Lung (tissue), 12 donors: ENCODE data around the gene PARP14. TPM values are rescaled to one million over a fixed set of nuclear protein-coding genes. Genes with fewer than 3 reads are reported as not detected.
"Not testable (repeated sequence)": the region's sequence is repeated elsewhere in the genome, so short reads cannot be mapped to it uniquely, and the experiment has no call there.

Experiments
- ATAC-seq: fragments of 200-7000 bp; cut with Tn5 transposase; one replicate; pipeline ENCODE4 v1.9.1; 2020; ENCODE audit warnings: moderate number of reproducible peaks; ENCODE audit not compliant: insufficient read depth, low FRiP score
- DNase-seq, 3 donors: peaks; one replicate each; pipeline ENCODE4 v3.0.0-alpha.2; 2013 to 2017
- H3K27ac ChIP-seq, 2 donors: one replicate each; pipeline ENCODE4 v1.5.1; 2013; ENCODE audit warnings: mild to moderate bottlenecking in 2 of 2, moderate library complexity in 2 of 2, control low read depth in 1 of 2, inconsistent platforms in 1 of 2, low read depth in 1 of 2, low read length in 1 of 2
- H3K27me3 ChIP-seq, 3 donors: one replicate each; pipeline ENCODE4 v1.5.1; 2013; ENCODE audit warnings: low read length in 2 of 3; ENCODE audit not compliant: control insufficient read depth in 3 of 3, insufficient read depth in 3 of 3
- H3K36me3 ChIP-seq, 4 donors: one replicate each; pipeline ENCODE4 v1.5.1; 2013; ENCODE audit warnings: low read length in 4 of 4, mild to moderate bottlenecking in 1 of 4, moderate library complexity in 1 of 4; ENCODE audit not compliant: control insufficient read depth in 4 of 4, insufficient read depth in 4 of 4
- H3K4me1 ChIP-seq, 5 donors: one replicate each; pipeline ENCODE4 v1.5.1; 2013; ENCODE audit warnings: low read length in 5 of 5, mild to moderate bottlenecking in 2 of 5, moderate library complexity in 1 of 5; ENCODE audit not compliant: control insufficient read depth in 5 of 5, insufficient read depth in 5 of 5
- H3K4me3 ChIP-seq: one replicate; pipeline ENCODE4 v1.5.1; 2013; ENCODE audit warnings: mild to moderate bottlenecking, control low read depth, moderate library complexity
- H3K9ac ChIP-seq, 2 donors: one replicate each; pipeline ENCODE4 v1.5.1; 2013; ENCODE audit warnings: low read length in 2 of 2, control low read depth in 1 of 2; ENCODE audit not compliant: insufficient read depth in 1 of 2
- H3K9me3 ChIP-seq, 4 donors: one replicate each; pipeline ENCODE4 v1.5.1; 2013; ENCODE audit warnings: low read length in 3 of 4, mild to moderate bottlenecking in 1 of 4, moderate library complexity in 1 of 4; ENCODE audit not compliant: control insufficient read depth in 4 of 4, insufficient read depth in 3 of 4
- WGBS, 2 donors: extraction: QIAGEN DNeasy Blood & Tissue Kit; methylation state at CpG; one replicate each; pipeline ENCODE4 v1.1.7; 2013; 5-methylcytosine and 5-hydroxymethylcytosine counted together
- polyA plus RNA-seq, 2 donors: library from polyadenylated mRNA; stranded (reverse); fragments of 200-250 nt; gene quantifications; one replicate each; pipeline ENCODE4 v1.2.1, GENCODE V29; 2013
- total RNA-seq, 2 donors: library from RNA; depleted of rRNA in 1 of 2; stranded (reverse); fragments of >200 nt in 1 of 2; gene quantifications; one replicate each; pipeline ENCODE4 v1.2.1, GENCODE V29; 2014 to 2021
- TF ChIP-seq, protein P1 (sequence below): IDR thresholded peaks from 2 replicates; pipeline ENCODE4 v1.5.1; 2012; ENCODE audit warnings: mild to moderate bottlenecking; ENCODE audit errors: control extremely low read depth, extremely low read depth
- donor health status: control.
- donor health status: control.
- donor health status: Bipolar disorder and iron deficiency.
- donor health status: healthy.
- donor health status: DM: yes; HTN: yes; CAD: no.

PARP14 gene
- total and polyA plus RNA-seq, 4 donors: 25.6 to 118 (median 54.1) TPM

DNA sequence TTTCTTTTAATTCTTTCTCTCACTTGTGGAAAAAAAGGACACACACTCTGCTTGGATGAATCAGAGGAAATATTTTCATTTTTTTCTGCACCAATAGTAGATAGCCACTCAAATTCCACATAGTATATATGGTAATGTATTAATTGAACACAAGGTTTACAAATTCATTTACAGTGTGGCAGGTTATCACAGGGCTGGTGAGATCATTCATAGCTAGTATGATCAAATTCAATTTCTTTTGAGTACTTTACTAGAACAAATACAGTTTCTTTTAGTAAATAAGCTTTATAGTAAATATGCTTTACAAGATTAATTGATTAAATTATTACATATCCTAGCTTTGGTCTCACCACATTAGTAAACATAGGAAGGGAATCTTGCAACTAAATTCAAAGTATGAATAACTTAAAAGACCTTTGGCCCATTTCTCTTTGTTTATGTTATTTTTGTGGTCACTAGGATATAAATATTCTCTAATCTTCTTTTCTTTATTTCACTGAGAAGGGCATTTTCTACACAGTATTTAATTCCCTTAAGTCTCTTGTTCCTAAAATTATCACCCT lies 40.1 kb upstream of the PARP14 start:
- Histone ChIP-seq H3K36me3 (no peaks in the 10 kb centered on the region), H3K9me3 (no peaks in the 10 kb centered on the region), H3K27me3 (peaks cover 0 to 9% (median 0%) of the 10 kb centered on the region in 3 donors), H3K4me1 (no peaks in the 10 kb centered on the region), H3K4me3 (no peak overlapping the region), H3K27ac (no peak overlapping the region), H3K9ac (no peak overlapping the region)
- TF ChIP-seq, protein P1, sequence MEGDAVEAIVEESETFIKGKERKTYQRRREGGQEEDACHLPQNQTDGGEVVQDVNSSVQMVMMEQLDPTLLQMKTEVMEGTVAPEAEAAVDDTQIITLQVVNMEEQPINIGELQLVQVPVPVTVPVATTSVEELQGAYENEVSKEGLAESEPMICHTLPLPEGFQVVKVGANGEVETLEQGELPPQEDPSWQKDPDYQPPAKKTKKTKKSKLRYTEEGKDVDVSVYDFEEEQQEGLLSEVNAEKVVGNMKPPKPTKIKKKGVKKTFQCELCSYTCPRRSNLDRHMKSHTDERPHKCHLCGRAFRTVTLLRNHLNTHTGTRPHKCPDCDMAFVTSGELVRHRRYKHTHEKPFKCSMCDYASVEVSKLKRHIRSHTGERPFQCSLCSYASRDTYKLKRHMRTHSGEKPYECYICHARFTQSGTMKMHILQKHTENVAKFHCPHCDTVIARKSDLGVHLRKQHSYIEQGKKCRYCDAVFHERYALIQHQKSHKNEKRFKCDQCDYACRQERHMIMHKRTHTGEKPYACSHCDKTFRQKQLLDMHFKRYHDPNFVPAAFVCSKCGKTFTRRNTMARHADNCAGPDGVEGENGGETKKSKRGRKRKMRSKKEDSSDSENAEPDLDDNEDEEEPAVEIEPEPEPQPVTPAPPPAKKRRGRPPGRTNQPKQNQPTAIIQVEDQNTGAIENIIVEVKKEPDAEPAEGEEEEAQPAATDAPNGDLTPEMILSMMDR: no peak
- DNase-seq (peak in 1 of 3 donors; percentile 31), ATAC-seq (no peak)

DNA sequence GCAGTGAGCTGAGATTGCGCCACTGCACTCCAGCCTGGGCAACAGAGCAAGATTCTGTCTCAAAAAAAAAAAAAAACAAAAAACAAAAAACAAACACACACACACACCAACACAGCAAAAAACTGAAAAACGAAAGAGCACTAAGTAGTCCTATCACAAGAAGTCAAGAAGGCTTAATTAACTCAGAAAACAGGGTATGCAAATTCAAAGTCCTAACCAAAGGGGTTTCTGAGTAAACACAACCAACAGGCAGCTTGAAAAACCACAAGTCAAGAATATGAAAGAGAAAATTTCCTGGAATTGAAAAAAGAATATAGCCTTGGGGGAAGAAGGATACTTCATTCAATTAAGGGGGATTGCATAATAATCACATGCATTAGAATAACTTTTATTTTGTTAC lies 37.7 kb upstream of the PARP14 start:
- no peak for ATAC-seq
- H3K4me1 ChIP-seq: no peaks in the 10 kb centered on the region
- no peak overlapping the region for H3K9ac ChIP-seq
- 68 to 83% methylated on average over 2 of the region's 2 CpGs for WGBS, 2 donors
- H3K4me3 ChIP-seq: no peak overlapping the region
- H3K36me3 ChIP-seq: no peaks in the 10 kb centered on the region
- no peak for DNase-seq
- H3K27me3 ChIP-seq: peaks cover 0 to 7% (median 0%) of the 10 kb centered on the region in 3 donors
- H3K27ac ChIP-seq: no peak overlapping the region
- TF ChIP-seq, protein P1: no peak
- H3K9me3 ChIP-seq: no peaks in the 10 kb centered on the region

DNA sequence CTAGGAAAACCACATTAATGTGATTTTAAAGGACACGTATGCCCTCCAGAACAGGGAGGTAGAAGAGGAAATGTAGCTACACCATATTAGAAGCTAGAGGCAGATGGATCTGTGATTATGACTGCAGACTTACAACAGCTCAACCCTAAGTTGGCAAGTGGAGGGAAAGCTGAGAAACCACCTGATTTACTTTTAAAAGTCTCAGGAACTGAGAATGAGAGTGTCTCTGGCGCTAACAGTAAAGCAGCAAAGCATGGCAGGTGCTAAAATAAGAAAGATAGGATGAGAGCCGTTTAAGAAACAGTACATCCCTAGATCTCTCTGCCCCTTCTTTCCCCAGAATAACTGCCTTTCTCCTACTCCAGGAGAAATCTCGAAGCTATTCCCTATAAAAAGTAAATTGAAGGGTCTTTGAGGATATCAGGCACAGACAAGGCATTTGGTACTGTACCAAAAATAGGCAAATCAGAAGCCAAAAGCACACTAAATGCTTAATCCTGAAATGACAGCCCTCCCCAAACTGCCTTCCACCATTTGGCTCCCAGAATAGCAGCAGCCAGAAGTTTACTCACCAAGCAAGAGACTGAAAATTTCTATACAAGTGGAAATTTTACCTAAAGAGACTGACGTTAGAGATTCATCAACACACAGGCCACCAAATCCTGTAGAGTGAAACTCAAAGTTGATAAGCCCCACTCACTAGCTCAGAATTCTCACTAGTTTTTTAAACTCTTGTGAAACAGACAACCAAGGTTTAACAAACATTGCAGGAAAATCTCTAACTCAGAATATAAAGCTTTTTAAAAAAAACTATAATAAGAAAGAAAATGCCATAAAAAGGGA lies 34.3 kb upstream of the PARP14 start:
- DNase-seq: no peak
- Histone ChIP-seq H3K27ac (peak overlapping the region in 1 of 2 donors; percentile 40), H3K9ac (no peak overlapping the region), H3K27me3 (peaks cover 0 to 7% (median 0%) of the 10 kb centered on the region in 3 donors), H3K36me3 (no peaks in the 10 kb centered on the region), H3K9me3 (no peaks in the 10 kb centered on the region), H3K4me3 (no peak overlapping the region), H3K4me1 (no peaks in the 10 kb centered on the region)
- no peak for ATAC-seq
- 51 to 89% methylated on average over 5 of the region's 5 CpGs for WGBS, 2 donors
- TF ChIP-seq, protein P1: no peak

DNA sequence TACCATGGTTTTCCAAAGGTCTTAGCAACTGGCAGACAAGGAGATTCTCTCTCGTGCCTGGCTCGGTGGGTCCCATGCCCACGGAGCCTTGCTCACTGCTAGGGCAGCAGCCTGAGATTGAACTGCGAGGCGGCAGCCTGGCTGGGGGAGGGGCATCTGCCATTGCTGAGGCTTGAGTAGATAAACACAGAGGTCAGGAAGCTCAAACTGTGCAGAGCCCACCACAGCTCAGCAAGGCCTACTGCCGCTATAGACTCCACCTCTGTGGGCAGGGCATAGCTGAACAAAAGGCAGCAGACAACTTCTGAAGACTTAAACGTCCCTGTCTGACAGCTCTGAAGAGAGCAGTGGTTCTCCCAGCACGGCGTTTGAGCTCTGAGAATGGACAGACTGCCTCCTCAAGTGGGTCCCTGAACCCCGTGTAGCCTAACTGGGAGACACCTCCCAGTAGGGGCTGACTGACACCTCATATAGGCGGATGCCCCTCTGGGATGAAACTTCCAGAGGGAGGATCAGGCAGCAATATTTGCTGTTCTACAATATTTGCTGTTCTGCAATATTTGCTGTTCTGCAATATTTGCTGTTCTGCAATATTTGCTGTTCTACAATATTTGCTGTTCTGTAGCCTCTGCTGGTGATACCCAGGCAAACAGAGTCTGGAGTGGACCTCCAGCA lies 29.3 kb upstream of the PARP14 start:
- WGBS, 2 donors: 66 to 86% methylated on average over 11 of the region's 11 CpGs
- not testable (repeated sequence) for H3K27ac ChIP-seq, H3K4me1 ChIP-seq, H3K9ac ChIP-seq, H3K4me3 ChIP-seq, H3K9me3 ChIP-seq, DNase-seq, H3K36me3 ChIP-seq, ATAC-seq, H3K27me3 ChIP-seq

DNA sequence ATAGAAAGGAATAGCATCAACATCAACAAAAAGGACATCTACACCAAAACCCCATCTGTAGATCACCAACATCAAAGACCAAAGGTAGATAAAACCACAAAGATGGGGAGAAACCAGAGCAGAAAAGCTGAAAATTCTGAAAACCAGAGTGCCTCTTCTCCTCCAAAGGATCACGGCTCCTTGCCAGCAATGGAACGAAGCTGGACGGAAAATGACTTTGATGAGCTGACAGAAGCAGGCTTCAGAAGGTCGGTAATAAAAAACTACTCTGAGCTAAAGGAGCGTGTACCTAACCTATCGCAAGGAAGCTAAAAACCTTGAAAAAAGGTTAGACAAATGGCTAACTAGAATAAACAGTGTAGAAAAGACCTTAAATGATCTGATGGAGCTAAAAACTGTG lies 28.7 kb upstream of the PARP14 start:
- H3K4me1 ChIP-seq, H3K4me3 ChIP-seq, H3K27ac ChIP-seq, DNase-seq, H3K27me3 ChIP-seq, H3K9ac ChIP-seq, H3K36me3 ChIP-seq, H3K9me3 ChIP-seq, ATAC-seq: not testable (repeated sequence)
- WGBS, 2 donors: 67 to 80% methylated on average over 6 of the region's 6 CpGs
